OCI-LY7 (cell line): Measurements from ENCODE around the gene ARHGAP30. TPM values are rescaled to one million over a fixed set of nuclear protein-coding genes. Genes with fewer than 3 reads are reported as not detected.
A peak's percentile ranks its signal among the peaks of the same experiment; 100 is the strongest.

Source experiments
- BruUV-seq: library from RNA; stranded (reverse); fragments of 400-500 nt; replicated peaks from 2 replicates; lab custom pipeline; 2021; lab: Mats Ljungman, UMichigan
- CTCF ChIA-PET: fragments of 300-600 bp; sonication (Branson Sonifier 250); formaldehyde crosslinking; loops from one replicate; lab custom pipeline; 2022; ENCODE audit warnings: antibody characterized with exemption; ENCODE audit not compliant: unreplicated experiment; lab: Charles Lee
- POLR2A ChIA-PET: fragments of 300-600 bp; sonication (Branson Sonifier 250); formaldehyde crosslinking; loops from one replicate; lab custom pipeline; 2022; ENCODE audit warnings: antibody characterized with exemption; lab: Charles Lee
- DNase-seq: peaks from one replicate; pipeline ENCODE4 v3.0.0-alpha.2; 2015; ENCODE audit warnings: low spot score
- H2AFZ ChIP-seq: fragments of 200-600 bp; sonication (generic), shearing (Covaris generic); 2 replicates; pipeline ENCODE4 v1.6.1; 2014; ENCODE audit warnings: mild to moderate bottlenecking, antibody characterized with exemption, low read length, moderate library complexity
- H3K27ac ChIP-seq: fragments of 200-600 bp; sonication (generic); 2 replicates; pipeline ENCODE4 v1.5.1; 2014; ENCODE audit warnings: mixed run types, low read depth, mild to moderate bottlenecking, moderate library complexity, low read length, inconsistent platforms; ENCODE audit not compliant: poor library complexity, severe bottlenecking
- H3K36me3 ChIP-seq: fragments of 200-600 bp; sonication (generic); 2 replicates; pipeline ENCODE4 v1.6.1; 2014; ENCODE audit warnings: mild to moderate bottlenecking, antibody characterized with exemption, low read length, moderate library complexity, mixed read lengths; ENCODE audit not compliant: insufficient read depth
- H3K4me1 ChIP-seq: fragments of 200-600 bp; sonication (generic); 2 replicates; pipeline ENCODE4 v1.5.1; 2014; ENCODE audit warnings: mild to moderate bottlenecking, low read length; ENCODE audit not compliant: insufficient read depth, poor library complexity, severe bottlenecking
- H3K4me2 ChIP-seq: fragments of 200-600 bp; sonication (generic); 2 replicates; pipeline ENCODE4 v1.6.1; 2014; ENCODE audit warnings: mild to moderate bottlenecking, low read length
- H3K4me3 ChIP-seq: fragments of 200-600 bp; sonication (generic); 2 replicates; pipeline ENCODE4 v1.5.1; 2014; ENCODE audit warnings: mild to moderate bottlenecking, low read depth, low read length; ENCODE audit not compliant: poor library complexity, severe bottlenecking
- H3K79me2 ChIP-seq: fragments of 200-600 bp; sonication (generic); 2 replicates; pipeline ENCODE4 v1.6.1; 2016; ENCODE audit warnings: low read depth, mild to moderate bottlenecking, low read length, moderate library complexity, mixed read lengths; ENCODE audit not compliant: insufficient read depth
- H3K9me2 ChIP-seq: fragments of 200-600 bp; sonication (generic); 2 replicates; pipeline ENCODE4 v1.6.1; 2016; ENCODE audit warnings: mild to moderate bottlenecking, low read length, mixed read lengths; ENCODE audit not compliant: insufficient read depth
- H3K9me3 ChIP-seq: fragments of 200-600 bp; sonication (generic); 2 replicates; pipeline ENCODE4 v1.6.1; 2014; ENCODE audit warnings: mild to moderate bottlenecking, mixed run types, low read length, mixed read lengths
- H4K20me1 ChIP-seq: fragments of 200-600 bp; sonication (generic); 2 replicates; pipeline ENCODE4 v1.6.1; 2014; ENCODE audit warnings: mild to moderate bottlenecking, antibody characterized with exemption, low read length, moderate library complexity, mixed read lengths; ENCODE audit not compliant: insufficient read depth
- EZH2phosphoT487 ChIP-seq: fragments of 200-600 bp; sonication (generic); IDR thresholded peaks from 2 replicates; pipeline ENCODE4 v1.6.1; 2018; ENCODE audit warnings: low read depth, borderline replicate concordance, mild to moderate bottlenecking, mixed run types, antibody characterized with exemption, low read length, moderate library complexity, mixed read lengths
- intact Hi-C: fragments of 100-400 bp; cut with micrococcal nuclease; formaldehyde crosslinking; loops from one replicate; pipeline ENCODE4 v1.10.0; 2022; ENCODE audit not compliant: unreplicated experiment
- total RNA-seq, 2 experiments: library from RNA; depleted of rRNA in 1 of 2; stranded (reverse); fragments of >200 nt in 1 of 2; shearing (Covaris generic) in 1 of 2; gene quantifications; 2 replicates each; pipeline ENCODE4 v1.2.3, GENCODE V29; 2014 to 2022
- TF ChIP-seq, protein P1 (sequence below): fragments of 200-600 bp; sonication (generic); conservative IDR thresholded peaks from 2 replicates; pipeline ENCODE4 v1.5.1; 2014; ENCODE audit warnings: mild to moderate bottlenecking, antibody characterized with exemption, low read length, moderate library complexity, mixed read lengths

Gene ARHGAP30
- total RNA-seq, 2 experiments from 2014 or later: 56.2 to 101 TPM

DNA sequence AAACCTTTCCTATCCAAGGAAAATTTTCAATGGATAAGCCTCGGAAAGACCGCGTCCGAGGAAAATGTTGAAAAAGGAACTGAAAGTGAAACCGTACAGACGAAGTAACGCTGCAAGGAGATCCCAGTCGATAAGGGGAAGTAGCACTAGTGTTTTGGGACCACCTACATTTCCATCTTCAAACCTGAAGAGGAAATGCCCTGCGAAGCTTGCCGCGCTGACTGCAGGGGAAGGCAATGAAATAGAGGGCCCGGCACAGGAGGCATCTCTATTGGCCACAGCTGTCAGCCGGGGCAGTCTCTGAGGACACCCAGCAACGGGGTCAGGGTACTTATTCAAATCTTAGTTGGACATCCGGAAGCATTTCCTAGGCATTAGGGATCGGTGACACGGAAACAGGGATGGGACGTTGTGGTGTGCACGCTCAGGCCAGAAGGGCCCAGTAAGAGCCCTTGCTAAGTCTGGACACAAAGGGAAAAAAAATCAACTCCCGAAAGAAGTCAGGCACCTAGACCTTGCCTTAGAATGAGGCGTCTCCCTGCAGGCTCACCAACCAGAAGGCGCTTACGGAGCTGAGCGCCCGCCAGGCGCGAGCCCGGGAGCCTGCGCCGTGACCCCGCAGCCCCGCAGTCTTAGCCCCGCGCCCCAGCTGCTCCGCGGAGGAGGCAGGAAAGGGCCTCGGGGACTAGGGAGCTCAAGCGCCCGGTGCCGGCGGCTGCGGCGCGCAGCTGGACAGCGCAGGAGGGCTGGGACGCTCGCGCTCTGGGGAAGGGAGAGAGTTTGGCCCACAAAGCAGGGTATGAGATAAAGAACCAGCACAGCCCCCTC lies 24.6 kb downstream of the ARHGAP30 start:
- Histone ChIP-seq H3K79me2 (peaks cover 18% of the 10 kb centered on the region; the same call in 1 of the 2 replicates), H3K9me3 (no peaks in the 10 kb centered on the region), H3K27ac (peak overlapping the region; percentile 92), H2AFZ (peak overlapping the region; percentile 51), H3K9me2 (no peaks in the 10 kb centered on the region), H3K4me1 (peaks cover 58% of the 10 kb centered on the region), H3K36me3 (peaks cover 65% of the 10 kb centered on the region), H3K4me2 (peak overlapping the region; percentile 87), H4K20me1 (no peaks in the 10 kb centered on the region), H3K4me3 (peak overlapping the region; percentile 81)
- intact Hi-C loops: loop anchor here (1.0 to 2.0 kb wide), 3 partner anchors 23 to 52 kb away; no protein-coding TSS in a partner anchor
- peak; percentile 93 for DNase-seq
- ChIA-PET CTCF (interaction anchor here (1.0 to 1.8 kb wide), 2 partner anchors 10 to 23 kb away, joined by 3 to 6 read pairs; no protein-coding TSS in a partner anchor), POLR2A (interaction anchor here (0.7 to 5.0 kb wide), 14 partner anchors 12 to 841 kb away, joined by 3 to 42 read pairs (median 4); partner anchors contain the start of genes ARHGAP30, F11R, KLHDC9 and NIT1)
- BruUV-seq: no TSS peak
- TF ChIP-seq, protein P1, sequence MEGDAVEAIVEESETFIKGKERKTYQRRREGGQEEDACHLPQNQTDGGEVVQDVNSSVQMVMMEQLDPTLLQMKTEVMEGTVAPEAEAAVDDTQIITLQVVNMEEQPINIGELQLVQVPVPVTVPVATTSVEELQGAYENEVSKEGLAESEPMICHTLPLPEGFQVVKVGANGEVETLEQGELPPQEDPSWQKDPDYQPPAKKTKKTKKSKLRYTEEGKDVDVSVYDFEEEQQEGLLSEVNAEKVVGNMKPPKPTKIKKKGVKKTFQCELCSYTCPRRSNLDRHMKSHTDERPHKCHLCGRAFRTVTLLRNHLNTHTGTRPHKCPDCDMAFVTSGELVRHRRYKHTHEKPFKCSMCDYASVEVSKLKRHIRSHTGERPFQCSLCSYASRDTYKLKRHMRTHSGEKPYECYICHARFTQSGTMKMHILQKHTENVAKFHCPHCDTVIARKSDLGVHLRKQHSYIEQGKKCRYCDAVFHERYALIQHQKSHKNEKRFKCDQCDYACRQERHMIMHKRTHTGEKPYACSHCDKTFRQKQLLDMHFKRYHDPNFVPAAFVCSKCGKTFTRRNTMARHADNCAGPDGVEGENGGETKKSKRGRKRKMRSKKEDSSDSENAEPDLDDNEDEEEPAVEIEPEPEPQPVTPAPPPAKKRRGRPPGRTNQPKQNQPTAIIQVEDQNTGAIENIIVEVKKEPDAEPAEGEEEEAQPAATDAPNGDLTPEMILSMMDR: no peak
- TF ChIP-seq EZH2phosphoT487: no peak

DNA sequence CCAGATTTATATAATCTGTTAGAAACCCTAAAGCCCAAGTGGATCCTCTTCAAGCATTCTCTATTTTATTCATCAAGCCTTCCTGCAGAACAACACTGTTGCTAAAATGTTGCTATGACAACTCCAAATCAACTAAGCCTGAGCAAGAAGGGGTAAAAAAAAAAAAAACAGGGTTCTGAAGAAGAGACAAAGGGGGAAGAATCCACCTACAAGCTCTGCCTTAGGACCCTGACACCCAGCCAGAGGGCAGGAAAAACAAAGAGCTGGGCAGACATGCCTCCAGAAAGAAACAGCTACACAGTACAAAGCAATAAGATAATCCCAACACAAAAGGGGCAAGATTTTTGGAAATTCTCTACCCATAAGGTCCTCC lies 25.2 kb downstream of the ARHGAP30 start:
- peaks cover 65% of the 10 kb centered on the region for H3K36me3 ChIP-seq
- H2AFZ ChIP-seq: no peak overlapping the region; the same call in 1 of the 2 replicates
- H3K4me3 ChIP-seq: peak overlapping the region; percentile 81
- TF ChIP-seq, protein P1: no peak
- no peak for TF ChIP-seq EZH2phosphoT487
- no peak for DNase-seq
- no peaks in the 10 kb centered on the region for H4K20me1 ChIP-seq
- no peaks in the 10 kb centered on the region for H3K9me2 ChIP-seq
- peak overlapping the region; percentile 92 for H3K27ac ChIP-seq
- CTCF ChIA-PET: no interaction called here
- BruUV-seq: no TSS peak
- peaks cover 18% of the 10 kb centered on the region; the same call in 1 of the 2 replicates for H3K79me2 ChIP-seq
- H3K4me1 ChIP-seq: peaks cover 64% of the 10 kb centered on the region
- intact Hi-C loops: loop anchor here (2.0 kb wide), 1 partner anchor 52 kb away; no protein-coding TSS in a partner anchor
- POLR2A ChIA-PET: interaction anchor here (0.5 to 5.0 kb wide), 9 partner anchors 12 to 841 kb away, joined by 3 to 42 read pairs (median 4); partner anchors contain the start of genes ARHGAP30, F11R, NIT1 and PFDN2
- peak overlapping the region; percentile 87 for H3K4me2 ChIP-seq
- no peaks in the 10 kb centered on the region for H3K9me3 ChIP-seq
